K562 (cell line): Measurements from ENCODE around the gene ATP6V0E1. TPM values are rescaled to one million over a fixed set of nuclear protein-coding genes. Genes with fewer than 3 reads are reported as not detected.

Source experiments
- ATAC-seq: fragments of 200-7000 bp; cut with Tn5 transposase; 3 replicates; pipeline ENCODE4 v1.9.1; 2020; ENCODE audit warnings: moderate library complexity
- BruUV-seq: library from RNA; stranded (reverse); fragments of 400-500 nt; replicated peaks from 2 replicates; lab custom pipeline; 2021; lab: Mats Ljungman, UMichigan
- CTCF ChIA-PET: fragments of 300-600 bp; formaldehyde crosslinking; extraction: SDS; loops from one replicate; lab custom pipeline; 2021; ENCODE audit warnings: low intra/inter-chr PET ratio; lab: Yijun Ruan, JAX
- POLR2A ChIA-PET: fragments of 300-600, 350-650 bp; sonication (Branson Sonifier 250); formaldehyde crosslinking; extraction: SDS; loops from one replicate; lab custom pipeline; 2021; ENCODE audit warnings: antibody characterized with exemption, inconsistent platforms; lab: Yijun Ruan, JAX
- DNase-seq, 4 experiments: peaks; one replicate each; pipeline versions ENCODE4 v3.0.0 to v3.0.0-alpha.2; 2011 to 2018; ENCODE audit warnings: low spot score in 3 of 4, mixed read lengths in 3 of 4; ENCODE audit errors: extremely low read depth in 1 of 4
- FAIRE-seq: peaks from 2 replicates; lab custom pipeline; 2011; peaks lifted over from hg19 to GRCh38; lab: Jason Lieb, UNC
- H2AFZ ChIP-seq: 2 replicates; pipeline ENCODE4 v1.6.0; 2011; ENCODE audit warnings: low read depth, low read length, control low read depth, inconsistent platforms
- H3K27ac ChIP-seq: fragments of 200-600 bp; 3 replicates; pipeline ENCODE4 v1.8.0; 2011; ENCODE audit warnings: low read depth, mild to moderate bottlenecking, control low read depth, inconsistent platforms, low read length, moderate library complexity, mixed read lengths; ENCODE audit errors: extremely low read depth
- H3K27me3 ChIP-seq, 2 experiments: fragments of 300-600 bp in 1 of 2; 2 replicates in 1 of 2; 3 replicates in 1 of 2; pipeline versions ENCODE4 v1.6.0 to v1.8.0; 2011; ENCODE audit warnings: inconsistent platforms in 2 of 2, low read length in 2 of 2, mild to moderate bottlenecking in 1 of 2, mixed read lengths in 1 of 2, moderate library complexity in 1 of 2; ENCODE audit not compliant: control insufficient read depth in 2 of 2, insufficient read depth in 2 of 2
- H3K36me3 ChIP-seq: fragments of 300-600 bp; 3 replicates; pipeline ENCODE4 v1.8.0; 2011; ENCODE audit warnings: mild to moderate bottlenecking, low read length, inconsistent platforms; ENCODE audit not compliant: control insufficient read depth, insufficient read depth
- H3K4me1 ChIP-seq, 2 experiments: fragments of 200-600 bp in 1 of 2; replicated peaks in 1 of 2; 2 replicates in 1 of 2; 3 replicates in 1 of 2; pipeline versions ENCODE4 v1.5.1 to v1.8.0; 2011; ENCODE audit warnings: inconsistent platforms in 2 of 2, low read length in 2 of 2, mild to moderate bottlenecking in 1 of 2, mixed read lengths in 1 of 2, moderate library complexity in 1 of 2; ENCODE audit not compliant: control insufficient read depth in 2 of 2, insufficient read depth in 2 of 2
- H3K4me2 ChIP-seq: 2 replicates; pipeline ENCODE4 v1.6.1; 2011; ENCODE audit warnings: low read length, control low read depth, inconsistent platforms, mixed read lengths; ENCODE audit not compliant: insufficient read depth
- H3K4me3 ChIP-seq: fragments of 200-600 bp; sonication (generic), shearing (Covaris generic); 2 replicates; pipeline ENCODE4 v1.5.1; 2016; ENCODE audit warnings: control low read depth, inconsistent platforms
- H3K79me2 ChIP-seq: fragments of 200-600 bp; 3 replicates; pipeline ENCODE4 v1.8.0; 2011; ENCODE audit warnings: low read length, inconsistent platforms; ENCODE audit not compliant: control insufficient read depth, insufficient read depth
- H3K9ac ChIP-seq, 2 experiments: 2 replicates each; pipeline versions ENCODE4 v1.6.0 to v1.6.1; 2011; ENCODE audit warnings: low read depth in 2 of 2, low read length in 2 of 2, control low read depth in 1 of 2, inconsistent platforms in 1 of 2, mild to moderate bottlenecking in 1 of 2, mixed read lengths in 1 of 2; ENCODE audit not compliant: insufficient read depth in 1 of 2
- H3K9me1 ChIP-seq: one replicate; pipeline ENCODE4 v1.6.0; 2011; ENCODE audit warnings: inconsistent platforms, mild to moderate bottlenecking, low read length, moderate library complexity; ENCODE audit not compliant: control insufficient read depth, insufficient read depth
- H3K9me3 ChIP-seq: replicated peaks from 2 replicates; pipeline ENCODE4 v1.5.1; 2011; ENCODE audit warnings: low read depth, low read length, inconsistent platforms; ENCODE audit not compliant: control insufficient read depth, insufficient read depth
- H4K20me1 ChIP-seq: replicated peaks from 2 replicates; pipeline ENCODE4 v1.6.1; 2011; ENCODE audit warnings: low read length, inconsistent platforms, mixed read lengths; ENCODE audit not compliant: control insufficient read depth, insufficient read depth
- GATAD2A ChIP-seq: fragments of 450-650 bp; IDR thresholded peaks from 2 replicates; pipeline ENCODE4 v1.6.1; 2017
- NR1H2 ChIP-seq: sonication (generic); formaldehyde crosslinking; IDR thresholded peaks from 2 replicates; pipeline ENCODE4 v1.4.0; 2020; ENCODE audit warnings: mild to moderate bottlenecking, missing genetic modification reagents
- RHOXF2B ChIP-seq: fragments of 250-450 bp; sonication (Bioruptor Pico); conservative IDR thresholded peaks from 2 replicates; pipeline ENCODE4 v1.5.1; 2021
- ZFP30 ChIP-seq: fragments of 250-450 bp; sonication (Bioruptor Pico); IDR thresholded peaks from 2 replicates; pipeline ENCODE4 v1.8.0; 2022; ENCODE audit warnings: moderate library complexity, mild to moderate bottlenecking, inconsistent platforms, borderline replicate concordance
- ZNF124 ChIP-seq: sonication (generic); formaldehyde crosslinking; IDR thresholded peaks from 2 replicates; pipeline ENCODE4 v1.8.1; 2022; ENCODE audit warnings: missing genetic modification reagents
- WGBS: fragments of 100-300 bp; shearing (Covaris generic); methylation state at CpG from one replicate; pipeline ENCODE4 v1.1.6; 2016; ENCODE audit warnings: low coverage, mixed read lengths; ENCODE audit not compliant: insufficient coverage; ENCODE audit errors: missing lambda C conversion rate; 5-methylcytosine and 5-hydroxymethylcytosine counted together
- in situ Hi-C: fragments of 300-500 bp; cut with MboI; formaldehyde crosslinking; loops from 4 replicates; pipeline ENCODE4 v1.15.0; 2018; ENCODE audit warnings: inconsistent platforms, mixed read lengths
- intact Hi-C: fragments of 100-400 bp; cut with micrococcal nuclease; formaldehyde crosslinking; loops from 2 replicates; pipeline ENCODE4 v1.14.2; 2022
- polyA plus RNA-seq, 8 experiments: library from polyadenylated mRNA; depleted of rRNA in 4 of 8; stranded (reverse) in 5 of 8; unstranded in 3 of 8; fragments of >200 nt; fragmentation: Nextera tagmentation in 2 of 8; fragmentation: Illumina TruSeq in 1 of 8; extraction: Ambion mirVana in 2 of 8; extraction: Trizol in 1 of 8; gene quantifications; 2 replicates each; pipeline versions ENCODE4 v1.2.1 to v1.2.3, GENCODE V29; 2011 to 2014; ENCODE audit warnings: inconsistent platforms in 1 of 8, missing spikeins in 1 of 8
- total RNA-seq, 7 experiments: library from RNA; depleted of rRNA in 6 of 7; stranded (reverse); fragments of >200 nt in 6 of 7; fragmentation: Illumina TruSeq in 2 of 7; extraction: Trizol in 2 of 7; gene quantifications; 2 replicates each; pipeline versions ENCODE4 v1.2.1 to v1.2.3, GENCODE V29; 2011 to 2021; ENCODE audit warnings: low replicate concordance in 1 of 7
- TF ChIP-seq, protein P1 (sequence below): fragments of 250-450 bp; sonication (Bioruptor Pico); IDR thresholded peaks from 2 replicates; pipeline ENCODE4 v1.4.0; 2020
- TF ChIP-seq, protein P2 (sequence below): fragments of 250-450 bp; sonication (Bioruptor Pico); IDR thresholded peaks from 2 replicates; pipeline ENCODE4 v1.4.0; 2020
- TF ChIP-seq, protein P3 (sequence below): fragments of 450-650 bp; formaldehyde crosslinking; IDR thresholded peaks from 2 replicates; pipeline ENCODE4 v1.4.0; 2020; ENCODE audit warnings: mild to moderate bottlenecking

The ATP6V0E1 gene
- total and polyA plus RNA-seq, 9 of the 15 experiments (the other 6 are each of a cell fraction or from before 2014, with no cell fraction given), result 63.8 to 395 (median 112) TPM

- Histone ChIP-seq H3K9me1 (no peaks in the 10 kb centered on the region), H3K9me3 (no peaks in the 10 kb centered on the region), H4K20me1 (no peaks in the 10 kb centered on the region), H3K4me1 (peaks cover 4 to 7% of the 10 kb centered on the region in 2 experiments; a peak in 3 of 5 replicates), H3K36me3 (peaks cover 2% of the 10 kb centered on the region; the same call in 1 of the 3 replicates), H3K4me3 (no peak overlapping the region), H3K4me2 (peak overlapping the region; percentile 12; the same call in 1 of the 2 replicates), H3K27ac (no peak overlapping the region), H2AFZ (no peak overlapping the region), H3K79me2 (peaks cover 6% of the 10 kb centered on the region; the same call in 2 of the 3 replicates), H3K9ac (0 out of 4 replicates have a peak overlapping the region, but pooled peaks of 1 of the 2 experiments have one; percentile 55), H3K27me3 (0 out of 5 replicates have a peak, but pooled peaks cover 0 to 2% of the 10 kb centered on the region in 2 experiments)
- ChIA-PET CTCF (no interaction called here), POLR2A (interaction anchor here (0.9 kb wide), 1 partner anchor 15 kb away, joined by 3 read pairs; no protein-coding TSS in a partner anchor)
- no TSS peak for BruUV-seq
- 26% methylated on average over 7 of the region's 8 CpGs for WGBS
- TF ChIP-seq NR1H2, result no peak
- TF ChIP-seq ZFP30 (CRISPR knock-in tag), result no peak
- TF ChIP-seq, protein P1, sequence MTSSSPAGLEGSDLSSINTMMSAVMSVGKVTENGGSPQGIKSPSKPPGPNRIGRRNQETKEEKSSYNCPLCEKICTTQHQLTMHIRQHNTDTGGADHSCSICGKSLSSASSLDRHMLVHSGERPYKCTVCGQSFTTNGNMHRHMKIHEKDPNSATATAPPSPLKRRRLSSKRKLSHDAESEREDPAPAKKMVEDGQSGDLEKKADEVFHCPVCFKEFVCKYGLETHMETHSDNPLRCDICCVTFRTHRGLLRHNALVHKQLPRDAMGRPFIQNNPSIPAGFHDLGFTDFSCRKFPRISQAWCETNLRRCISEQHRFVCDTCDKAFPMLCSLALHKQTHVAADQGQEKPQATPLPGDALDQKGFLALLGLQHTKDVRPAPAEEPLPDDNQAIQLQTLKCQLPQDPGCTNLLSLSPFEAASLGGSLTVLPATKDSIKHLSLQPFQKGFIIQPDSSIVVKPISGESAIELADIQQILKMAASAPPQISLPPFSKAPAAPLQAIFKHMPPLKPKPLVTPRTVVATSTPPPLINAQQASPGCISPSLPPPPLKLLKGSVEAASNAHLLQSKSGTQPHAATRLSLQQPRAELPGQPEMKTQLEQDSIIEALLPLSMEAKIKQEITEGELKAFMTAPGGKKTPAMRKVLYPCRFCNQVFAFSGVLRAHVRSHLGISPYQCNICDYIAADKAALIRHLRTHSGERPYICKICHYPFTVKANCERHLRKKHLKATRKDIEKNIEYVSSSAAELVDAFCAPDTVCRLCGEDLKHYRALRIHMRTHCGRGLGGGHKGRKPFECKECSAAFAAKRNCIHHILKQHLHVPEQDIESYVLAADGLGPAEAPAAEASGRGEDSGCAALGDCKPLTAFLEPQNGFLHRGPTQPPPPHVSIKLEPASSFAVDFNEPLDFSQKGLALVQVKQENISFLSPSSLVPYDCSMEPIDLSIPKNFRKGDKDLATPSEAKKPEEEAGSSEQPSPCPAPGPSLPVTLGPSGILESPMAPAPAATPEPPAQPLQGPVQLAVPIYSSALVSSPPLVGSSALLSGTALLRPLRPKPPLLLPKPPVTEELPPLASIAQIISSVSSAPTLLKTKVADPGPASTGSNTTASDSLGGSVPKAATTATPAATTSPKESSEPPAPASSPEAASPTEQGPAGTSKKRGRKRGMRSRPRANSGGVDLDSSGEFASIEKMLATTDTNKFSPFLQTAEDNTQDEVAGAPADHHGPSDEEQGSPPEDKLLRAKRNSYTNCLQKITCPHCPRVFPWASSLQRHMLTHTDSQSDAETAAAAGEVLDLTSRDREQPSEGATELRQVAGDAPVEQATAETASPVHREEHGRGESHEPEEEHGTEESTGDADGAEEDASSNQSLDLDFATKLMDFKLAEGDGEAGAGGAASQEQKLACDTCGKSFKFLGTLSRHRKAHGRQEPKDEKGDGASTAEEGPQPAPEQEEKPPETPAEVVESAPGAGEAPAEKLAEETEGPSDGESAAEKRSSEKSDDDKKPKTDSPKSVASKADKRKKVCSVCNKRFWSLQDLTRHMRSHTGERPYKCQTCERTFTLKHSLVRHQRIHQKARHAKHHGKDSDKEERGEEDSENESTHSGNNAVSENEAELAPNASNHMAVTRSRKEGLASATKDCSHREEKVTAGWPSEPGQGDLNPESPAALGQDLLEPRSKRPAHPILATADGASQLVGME (CRISPR knock-in tag), result no peak
- TF ChIP-seq, protein P2, sequence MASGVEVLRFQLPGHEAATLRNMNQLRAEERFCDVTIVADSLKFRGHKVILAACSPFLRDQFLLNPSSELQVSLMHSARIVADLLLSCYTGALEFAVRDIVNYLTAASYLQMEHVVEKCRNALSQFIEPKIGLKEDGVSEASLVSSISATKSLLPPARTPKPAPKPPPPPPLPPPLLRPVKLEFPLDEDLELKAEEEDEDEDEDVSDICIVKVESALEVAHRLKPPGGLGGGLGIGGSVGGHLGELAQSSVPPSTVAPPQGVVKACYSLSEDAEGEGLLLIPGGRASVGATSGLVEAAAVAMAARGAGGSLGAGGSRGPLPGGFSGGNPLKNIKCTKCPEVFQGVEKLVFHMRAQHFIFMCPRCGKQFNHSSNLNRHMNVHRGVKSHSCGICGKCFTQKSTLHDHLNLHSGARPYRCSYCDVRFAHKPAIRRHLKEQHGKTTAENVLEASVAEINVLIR, result no peak
- TF ChIP-seq, protein P3, sequence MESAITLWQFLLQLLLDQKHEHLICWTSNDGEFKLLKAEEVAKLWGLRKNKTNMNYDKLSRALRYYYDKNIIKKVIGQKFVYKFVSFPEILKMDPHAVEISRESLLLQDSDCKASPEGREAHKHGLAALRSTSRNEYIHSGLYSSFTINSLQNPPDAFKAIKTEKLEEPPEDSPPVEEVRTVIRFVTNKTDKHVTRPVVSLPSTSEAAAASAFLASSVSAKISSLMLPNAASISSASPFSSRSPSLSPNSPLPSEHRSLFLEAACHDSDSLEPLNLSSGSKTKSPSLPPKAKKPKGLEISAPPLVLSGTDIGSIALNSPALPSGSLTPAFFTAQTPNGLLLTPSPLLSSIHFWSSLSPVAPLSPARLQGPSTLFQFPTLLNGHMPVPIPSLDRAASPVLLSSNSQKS (CRISPR knock-in tag), result no peak
- TF ChIP-seq ZNF124 (CRISPR knock-in tag), result no peak
- no peak for TF ChIP-seq GATAD2A
- no peak for TF ChIP-seq RHOXF2B (CRISPR knock-in tag)
- in situ Hi-C loops (no loop called here), intact Hi-C loops (no loop called here)
- no peak for DNase-seq
- no peak for ATAC-seq
- no peak for FAIRE-seq
Observed at GRCh38 chr5:172954751-172955159, 28.8 kb upstream of the ATP6V0E1 start.
